ENCODE measurements around the gene PDXK.

The PDXK gene

DNA sequence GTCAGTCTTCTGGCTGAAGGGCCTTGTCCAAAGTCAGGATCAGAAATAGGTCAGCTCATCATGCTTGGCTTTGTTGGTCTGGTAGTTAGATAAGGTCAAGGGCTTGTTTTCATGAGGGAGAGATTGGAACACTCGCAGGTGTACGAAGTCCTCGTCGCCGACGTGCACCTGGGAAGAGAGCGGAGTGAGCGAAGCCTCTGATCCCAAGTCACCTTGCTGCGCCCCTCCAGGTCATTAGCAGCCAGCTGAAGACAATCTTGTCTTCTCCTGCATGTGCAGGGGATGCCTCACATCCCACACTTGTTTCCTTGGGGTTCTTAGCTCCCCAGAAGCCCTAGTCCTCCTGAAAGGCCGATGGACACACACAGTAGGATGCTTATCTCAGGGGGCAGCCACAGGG lies 55.2 kb downstream of the PDXK start:
- TF ChIP-seq, protein P1, sequence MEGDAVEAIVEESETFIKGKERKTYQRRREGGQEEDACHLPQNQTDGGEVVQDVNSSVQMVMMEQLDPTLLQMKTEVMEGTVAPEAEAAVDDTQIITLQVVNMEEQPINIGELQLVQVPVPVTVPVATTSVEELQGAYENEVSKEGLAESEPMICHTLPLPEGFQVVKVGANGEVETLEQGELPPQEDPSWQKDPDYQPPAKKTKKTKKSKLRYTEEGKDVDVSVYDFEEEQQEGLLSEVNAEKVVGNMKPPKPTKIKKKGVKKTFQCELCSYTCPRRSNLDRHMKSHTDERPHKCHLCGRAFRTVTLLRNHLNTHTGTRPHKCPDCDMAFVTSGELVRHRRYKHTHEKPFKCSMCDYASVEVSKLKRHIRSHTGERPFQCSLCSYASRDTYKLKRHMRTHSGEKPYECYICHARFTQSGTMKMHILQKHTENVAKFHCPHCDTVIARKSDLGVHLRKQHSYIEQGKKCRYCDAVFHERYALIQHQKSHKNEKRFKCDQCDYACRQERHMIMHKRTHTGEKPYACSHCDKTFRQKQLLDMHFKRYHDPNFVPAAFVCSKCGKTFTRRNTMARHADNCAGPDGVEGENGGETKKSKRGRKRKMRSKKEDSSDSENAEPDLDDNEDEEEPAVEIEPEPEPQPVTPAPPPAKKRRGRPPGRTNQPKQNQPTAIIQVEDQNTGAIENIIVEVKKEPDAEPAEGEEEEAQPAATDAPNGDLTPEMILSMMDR (IDR thresholded peaks at IDR 0.05; ENCODE audit: low read depth, low read length), result no peak

GRCh38 chr21:43775190-43775589 lies 56.3 kb downstream of the PDXK start:
- TF ChIP-seq, protein P1 (IDR thresholded peaks at IDR 0.05; ENCODE audit: low read depth, low read length), result no peak
- H3K27ac ChIP-seq, result no peak overlapping the region; the same call in 1 of the 2 replicates
- H3K36me3 ChIP-seq, result peaks cover 24% of the 10 kb centered on the region
- DNase-seq, result no peak
- no peaks in the 10 kb centered on the region for H3K27me3 ChIP-seq (ENCODE audit: insufficient read depth, low read depth, severe bottlenecking)
- peak overlapping the region; percentile 56 for H3K4me3 ChIP-seq (ENCODE audit: low read depth, low read length)
- no peaks in the 10 kb centered on the region for H3K9me3 ChIP-seq (ENCODE audit: severe bottlenecking)

More for the DNA sequence above, 55.2 kb downstream of the PDXK start:
- DNase-seq, result no peak
- H3K4me3 ChIP-seq (ENCODE audit: low read depth, low read length), result no peak overlapping the region
- H3K36me3 ChIP-seq, result peaks cover 24% of the 10 kb centered on the region
- H3K27me3 ChIP-seq (ENCODE audit: insufficient read depth, low read depth, severe bottlenecking), result no peaks in the 10 kb centered on the region
- no peaks in the 10 kb centered on the region for H3K9me3 ChIP-seq (ENCODE audit: severe bottlenecking)
- H3K27ac ChIP-seq, result no peak overlapping the region

- peak within 1 kb of the TSS; percentile 69 for H3K27ac ChIP-seq
- peak; percentile 95 for DNase-seq
- TF ChIP-seq, protein P1 (IDR thresholded peaks at IDR 0.05; ENCODE audit: low read depth, low read length), result peak; percentile 13; the same call in 1 of the 2 replicates
These were observed 57.0 kb downstream of the PDXK start, which contains the start of gene CSTB for GRCh38 chr21:43775795-43776430. TSS of gene CSTB (minus strand) at chr21:43776308. CDS start at chr21:43776269, 39 bp downstream.

DNA sequence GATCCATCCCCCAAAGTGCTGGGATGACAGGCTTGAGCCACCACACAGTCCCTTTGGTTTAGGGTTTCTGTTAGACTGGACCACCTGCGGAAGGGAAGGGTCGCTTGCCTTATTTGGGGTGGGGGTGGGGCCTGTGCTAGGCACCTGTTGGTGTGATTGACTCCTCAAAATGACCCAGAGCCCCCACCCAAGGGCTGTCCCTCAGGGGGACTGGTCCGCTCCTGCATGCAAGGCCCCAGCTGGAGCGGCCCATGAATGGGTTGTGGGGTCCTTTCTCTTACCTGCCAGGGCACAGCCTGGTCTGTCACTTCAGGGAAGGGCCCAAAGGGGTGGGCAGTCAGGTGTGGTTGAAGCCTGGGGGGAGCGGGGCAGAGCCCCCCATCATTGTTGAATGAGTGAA lies 59.0 kb downstream of the PDXK start:
- Histone ChIP-seq H3K27me3 (ENCODE audit: insufficient read depth, low read depth, severe bottlenecking) (no peaks in the 10 kb centered on the region), H3K27ac (no peak overlapping the region), H3K9me3 (ENCODE audit: severe bottlenecking) (no peaks in the 10 kb centered on the region), H3K36me3 (peaks cover 19% of the 10 kb centered on the region), H3K4me3 (ENCODE audit: low read depth, low read length) (no peak overlapping the region)
- DNase-seq, result no peak
- TF ChIP-seq, protein P1 (IDR thresholded peaks at IDR 0.05; ENCODE audit: low read depth, low read length), result no peak

More at GRCh38 chr21:43775795-43776430, 57.0 kb downstream of the PDXK start, which contains the start of gene CSTB:
- Histone ChIP-seq H3K36me3 (peaks cover 24% of the 10 kb centered on the region), H3K4me3 (ENCODE audit: low read depth, low read length) (peak within 1 kb of the TSS; percentile 56), H3K27me3 (ENCODE audit: insufficient read depth, low read depth, severe bottlenecking) (no peaks in the 10 kb centered on the region), H3K9me3 (ENCODE audit: severe bottlenecking) (no peaks in the 10 kb centered on the region)

DNA sequence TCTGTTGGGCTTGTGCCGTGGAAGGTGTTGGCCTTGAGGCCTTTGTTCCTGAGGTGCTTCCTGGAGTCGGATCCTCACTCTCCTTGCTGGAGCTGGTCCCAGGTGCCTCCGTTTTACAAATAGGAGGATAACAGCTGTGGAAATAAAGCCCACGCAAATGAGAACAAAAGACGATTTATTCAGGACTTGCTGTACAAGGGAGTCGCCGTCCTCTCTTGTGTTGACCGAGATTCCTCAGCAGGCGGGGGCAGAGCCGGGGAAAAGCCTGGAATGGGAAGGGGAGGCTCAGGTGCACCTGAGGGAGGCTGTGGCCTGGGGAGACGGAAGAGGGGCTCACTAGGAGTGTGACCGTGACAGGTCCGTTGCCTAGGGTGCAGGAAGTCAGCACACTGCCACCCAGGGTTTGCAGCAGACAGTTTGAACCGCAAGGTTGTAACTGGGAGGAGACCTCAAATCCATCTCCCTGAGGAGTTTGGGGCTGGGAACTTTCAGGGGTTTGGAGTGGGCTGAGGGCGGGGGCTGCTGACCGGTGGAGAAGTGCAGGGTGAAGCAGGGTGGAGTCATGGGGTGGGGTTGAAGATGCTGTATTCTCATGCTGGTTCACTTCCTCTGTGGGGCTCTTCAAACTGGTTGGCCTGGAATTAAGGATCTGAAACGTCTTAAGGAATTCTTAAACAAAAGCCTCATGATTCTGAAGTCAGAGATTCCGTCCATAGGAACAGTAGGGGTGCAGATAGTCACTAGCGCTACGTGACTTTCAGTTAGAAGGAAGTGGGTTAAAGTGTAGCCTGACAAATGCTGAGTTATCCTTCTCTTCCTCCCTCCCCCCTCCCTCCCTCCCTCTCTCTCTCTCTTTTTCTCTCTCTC lies 59.8 kb downstream of the PDXK start:
- peaks cover 11% of the 10 kb centered on the region for H3K36me3 ChIP-seq
- H3K27me3 ChIP-seq (ENCODE audit: insufficient read depth, low read depth, severe bottlenecking), result no peaks in the 10 kb centered on the region
- DNase-seq, result no peak
- TF ChIP-seq, protein P1 (IDR thresholded peaks at IDR 0.05; ENCODE audit: low read depth, low read length), result no peak
- no peaks in the 10 kb centered on the region for H3K9me3 ChIP-seq (ENCODE audit: severe bottlenecking)
- H3K4me3 ChIP-seq (ENCODE audit: low read depth, low read length), result no peak overlapping the region
- H3K27ac ChIP-seq, result no peak overlapping the region
